Endodermal cell (in vitro differentiated cells): ENCODE data around the gene FAT1. TPM values are rescaled to one million over a fixed set of nuclear protein-coding genes. Genes with fewer than 3 reads are reported as not detected.

Experiments used
- DNase-seq: peaks from one replicate; pipeline ENCODE4 v3.0.0-alpha.2; 2017
- H3K27ac ChIP-seq: 2 replicates; pipeline ENCODE4 v1.5.1; 2013; ENCODE audit warnings: mild to moderate bottlenecking, low read depth, low read length, moderate library complexity
- H3K27me3 ChIP-seq: 2 replicates; pipeline ENCODE4 v1.6.1; 2013; ENCODE audit warnings: mild to moderate bottlenecking, low read length, moderate library complexity; ENCODE audit not compliant: insufficient read depth, control insufficient read depth, poor library complexity, severe bottlenecking
- H3K36me3 ChIP-seq: 2 replicates; pipeline ENCODE4 v1.7.0; 2013; ENCODE audit warnings: mild to moderate bottlenecking, low read length, moderate library complexity; ENCODE audit not compliant: control insufficient read depth, insufficient read depth
- H3K4me1 ChIP-seq: one replicate; pipeline ENCODE4 v1.7.0; 2013; ENCODE audit warnings: low read length; ENCODE audit not compliant: control insufficient read depth, insufficient read depth
- H3K4me3 ChIP-seq: 2 replicates; pipeline ENCODE4 v1.5.1; 2013; ENCODE audit warnings: mild to moderate bottlenecking, low read length, moderate library complexity
- H3K9ac ChIP-seq: 2 replicates; pipeline ENCODE4 v1.6.1; 2013; ENCODE audit warnings: mild to moderate bottlenecking, low read length, moderate library complexity; ENCODE audit not compliant: poor library complexity, severe bottlenecking; ENCODE audit errors: extremely low read depth
- H3K9me3 ChIP-seq: 2 replicates; pipeline ENCODE4 v1.6.1; 2013; ENCODE audit warnings: mild to moderate bottlenecking, low read length, moderate library complexity; ENCODE audit not compliant: control insufficient read depth
- H3K27ac Mint-ChIP-seq: 2 replicates; pipeline ENCODE4 v1.8.0; 2020; ENCODE audit warnings: mixed read lengths
- H3K27me3 Mint-ChIP-seq: 2 replicates; pipeline ENCODE4 v1.8.0; 2021; ENCODE audit warnings: mild to moderate bottlenecking, mixed read lengths; ENCODE audit not compliant: insufficient read depth
- H3K36me3 Mint-ChIP-seq: 2 replicates; pipeline ENCODE4 v1.8.0; 2020; ENCODE audit warnings: low read depth, mixed read lengths
- H3K4me1 Mint-ChIP-seq: 2 replicates; pipeline ENCODE4 v1.8.0; 2020; ENCODE audit warnings: mixed read lengths
- H3K4me3 Mint-ChIP-seq: 2 replicates; pipeline ENCODE4 v1.8.0; 2020; ENCODE audit warnings: mild to moderate bottlenecking, moderate library complexity, mixed read lengths
- H3K9me3 Mint-ChIP-seq: 2 replicates; pipeline ENCODE4 v1.8.0; 2020; ENCODE audit warnings: mild to moderate bottlenecking, mixed read lengths
- WGBS, 2 experiments: methylation state at CpG; one replicate each; pipeline versions ENCODE4 v1.1.5 to v1.1.7; 2013; ENCODE audit warnings: missing lambda C conversion rate in 2 of 2, mixed read lengths in 1 of 2; ENCODE audit not compliant: insufficient coverage in 1 of 2, insufficient read length in 1 of 2; 5-methylcytosine and 5-hydroxymethylcytosine counted together
- total RNA-seq, 2 donors: library from RNA; stranded (reverse); fragmentation: NEBNext Ultra II Directional in 1 of 2; extraction: Animal tissue kit (Norgen Biotek cat#: 25700) in 1 of 2; gene quantifications; 2 replicates in 1 of 2; 3 replicates in 1 of 2; pipeline ENCODE4 v1.2.1, GENCODE V29; 2021
- TF ChIP-seq, protein P1 (sequence below): fragments of 200-600 bp; sonication (generic); conservative IDR thresholded peaks from 2 replicates; pipeline ENCODE4 v1.5.0; 2021; ENCODE audit warnings: antibody characterized with exemption, mild to moderate bottlenecking

The FAT1 gene
- total RNA-seq, 2 donors from 2014 or later, result 66.6 to 77.8 TPM

DNA sequence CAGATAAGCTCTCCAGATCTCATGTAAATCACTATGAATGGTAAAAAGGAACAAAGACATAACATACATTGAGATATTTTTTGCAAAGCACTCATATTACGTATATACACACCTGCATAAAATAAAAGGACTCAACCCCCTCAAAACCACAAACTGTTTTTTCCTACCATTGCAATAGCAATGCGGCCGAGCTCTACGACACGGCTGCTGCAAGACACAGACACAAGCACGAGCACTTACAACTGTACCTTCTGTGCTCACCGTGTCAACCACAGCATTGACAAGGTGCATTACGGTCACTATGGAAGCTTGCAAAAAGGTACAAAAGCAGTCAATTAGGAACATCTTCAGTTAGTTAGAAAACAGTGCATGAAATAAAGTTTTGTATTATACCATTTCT lies 131.2 kb downstream of the FAT1 start:
- H3K27me3 Mint-ChIP-seq, result peaks cover 4% of the 10 kb centered on the region
- no peak overlapping the region for H3K4me3 ChIP-seq
- WGBS, 2 experiments, result 91 to 94% methylated on average over 8 of the region's 8 CpGs

DNA sequence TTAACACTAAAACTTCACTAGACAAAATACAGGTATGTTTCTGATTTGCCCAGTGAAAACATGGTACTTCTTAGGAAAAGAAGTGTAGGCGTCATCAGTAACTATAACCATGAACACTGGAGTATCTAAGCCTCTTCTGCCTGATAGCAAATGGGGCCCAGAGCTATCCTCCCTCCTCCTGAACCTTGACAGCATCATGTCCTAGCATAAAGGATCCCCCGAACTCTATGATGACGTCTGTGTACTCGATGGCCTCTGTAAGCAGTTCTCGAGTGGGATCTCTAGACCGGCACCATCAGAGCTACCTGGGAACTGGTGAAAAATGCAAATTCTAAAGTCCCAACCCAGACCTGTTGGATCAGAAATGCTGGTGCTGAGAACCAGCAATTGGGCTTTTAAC lies 132.0 kb downstream of the FAT1 start:
- Histone ChIP-seq H3K9ac (no peak overlapping the region), H3K27me3 (no peaks in the 10 kb centered on the region), H3K4me1 (no peaks in the 10 kb centered on the region), H3K9me3 (no peaks in the 10 kb centered on the region), H3K4me3 (no peak overlapping the region), H3K36me3 (peaks cover 53% of the 10 kb centered on the region), H3K27ac (no peak overlapping the region)
- TF ChIP-seq, protein P1, sequence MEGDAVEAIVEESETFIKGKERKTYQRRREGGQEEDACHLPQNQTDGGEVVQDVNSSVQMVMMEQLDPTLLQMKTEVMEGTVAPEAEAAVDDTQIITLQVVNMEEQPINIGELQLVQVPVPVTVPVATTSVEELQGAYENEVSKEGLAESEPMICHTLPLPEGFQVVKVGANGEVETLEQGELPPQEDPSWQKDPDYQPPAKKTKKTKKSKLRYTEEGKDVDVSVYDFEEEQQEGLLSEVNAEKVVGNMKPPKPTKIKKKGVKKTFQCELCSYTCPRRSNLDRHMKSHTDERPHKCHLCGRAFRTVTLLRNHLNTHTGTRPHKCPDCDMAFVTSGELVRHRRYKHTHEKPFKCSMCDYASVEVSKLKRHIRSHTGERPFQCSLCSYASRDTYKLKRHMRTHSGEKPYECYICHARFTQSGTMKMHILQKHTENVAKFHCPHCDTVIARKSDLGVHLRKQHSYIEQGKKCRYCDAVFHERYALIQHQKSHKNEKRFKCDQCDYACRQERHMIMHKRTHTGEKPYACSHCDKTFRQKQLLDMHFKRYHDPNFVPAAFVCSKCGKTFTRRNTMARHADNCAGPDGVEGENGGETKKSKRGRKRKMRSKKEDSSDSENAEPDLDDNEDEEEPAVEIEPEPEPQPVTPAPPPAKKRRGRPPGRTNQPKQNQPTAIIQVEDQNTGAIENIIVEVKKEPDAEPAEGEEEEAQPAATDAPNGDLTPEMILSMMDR, result no peak
- WGBS, 2 experiments, result 89 to 94% methylated on average over 6 of the region's 6 CpGs
- Mint-ChIP-seq H3K4me1 (peaks cover 12% of the 10 kb centered on the region), H3K27me3 (peaks cover 4% of the 10 kb centered on the region), H3K27ac (no peak overlapping the region), H3K9me3 (no peaks in the 10 kb centered on the region), H3K4me3 (no peak overlapping the region), H3K36me3 (peaks cover 45% of the 10 kb centered on the region)
- DNase-seq, result no peak

More for the DNA sequence above, 131.2 kb downstream of the FAT1 start:
- peaks cover 12% of the 10 kb centered on the region for H3K4me1 Mint-ChIP-seq
- Histone ChIP-seq H3K27ac (no peak overlapping the region), H3K9me3 (no peaks in the 10 kb centered on the region), H3K36me3 (peaks cover 56% of the 10 kb centered on the region), H3K27me3 (no peaks in the 10 kb centered on the region), H3K9ac (no peak overlapping the region), H3K4me1 (no peaks in the 10 kb centered on the region)
- TF ChIP-seq, protein P1, result no peak
- no peak overlapping the region for H3K27ac Mint-ChIP-seq
- DNase-seq, result no peak
- no peak overlapping the region for H3K4me3 Mint-ChIP-seq
- peaks cover 50% of the 10 kb centered on the region for H3K36me3 Mint-ChIP-seq
- no peaks in the 10 kb centered on the region for H3K9me3 Mint-ChIP-seq

DNA sequence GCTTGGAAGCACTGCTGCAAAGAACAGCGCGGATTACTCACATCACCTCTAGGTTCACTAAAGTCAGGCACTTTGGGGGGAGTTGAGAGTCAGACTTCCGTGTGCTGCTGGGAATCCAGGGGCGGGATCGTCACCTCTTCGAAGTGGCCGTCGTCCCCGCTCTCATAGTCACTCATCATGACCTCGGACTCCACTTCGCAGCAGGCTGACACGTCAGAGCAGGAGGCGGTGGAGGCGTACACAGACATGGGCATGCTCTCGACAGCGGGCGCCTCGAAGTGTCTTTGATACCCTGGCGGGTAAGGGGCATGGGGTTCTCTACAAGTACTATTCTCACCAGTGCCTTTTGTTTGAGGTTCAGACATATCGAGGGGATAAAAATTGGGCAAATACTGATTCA lies 135.2 kb downstream of the FAT1 start:
- Mint-ChIP-seq H3K36me3 (peaks cover 29% of the 10 kb centered on the region), H3K27ac (no peak overlapping the region), H3K4me1 (peaks cover 12% of the 10 kb centered on the region), H3K4me3 (no peak overlapping the region), H3K9me3 (no peaks in the 10 kb centered on the region), H3K27me3 (peaks cover 4% of the 10 kb centered on the region)
- H3K9me3 ChIP-seq, result peaks cover 3% of the 10 kb centered on the region
- H3K27ac ChIP-seq, result no peak overlapping the region
- H3K9ac ChIP-seq, result no peak overlapping the region
- H3K27me3 ChIP-seq, result no peaks in the 10 kb centered on the region
- no peak for DNase-seq
- no peak overlapping the region for H3K4me3 ChIP-seq
- H3K4me1 ChIP-seq, result no peaks in the 10 kb centered on the region
- TF ChIP-seq, protein P1, result no peak
- H3K36me3 ChIP-seq, result peaks cover 39% of the 10 kb centered on the region
- WGBS, 2 experiments, result 94 to 95% methylated on average over 18 to 20 of the region's 20 CpGs
